ENCODE data around the gene PCDHGB1.
"Not testable (repeated sequence)": the region's sequence is repeated elsewhere in the genome, so short reads cannot be mapped to it uniquely, and the experiment has no call there.

PCDHGB1 gene

DNA sequence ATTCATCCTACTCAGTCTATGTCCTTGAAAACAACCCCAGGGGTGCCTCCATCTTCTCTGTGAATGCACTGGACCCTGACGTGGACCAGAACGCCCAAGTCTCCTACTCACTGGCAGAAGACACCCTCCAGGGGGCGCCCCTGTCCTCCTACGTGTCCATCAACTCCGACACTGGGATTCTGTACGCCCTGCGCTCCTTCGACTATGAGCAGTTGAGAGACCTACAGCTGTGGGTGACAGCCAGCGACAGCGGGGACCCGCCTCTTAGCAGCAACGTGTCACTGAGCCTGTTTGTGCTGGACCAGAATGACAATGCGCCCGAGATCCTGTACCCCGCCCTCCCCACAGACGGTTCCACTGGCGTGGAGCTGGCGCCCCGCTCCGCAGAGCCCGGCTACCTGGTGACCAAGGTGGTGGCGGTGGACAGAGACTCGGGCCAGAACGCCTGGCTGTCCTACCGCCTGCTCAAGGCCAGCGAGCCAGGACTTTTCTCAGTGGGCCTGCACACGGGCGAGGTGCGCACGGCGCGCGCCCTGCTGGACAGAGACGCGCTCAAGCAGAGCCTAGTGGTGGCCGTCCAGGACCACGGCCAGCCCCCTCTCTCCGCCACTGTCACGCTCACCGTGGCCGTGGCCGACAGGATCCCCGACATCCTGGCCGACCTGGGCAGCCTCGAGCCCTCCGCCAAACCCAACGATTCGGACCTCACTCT is 25.7 kb downstream of the PCDHGB1 start:
- not testable (repeated sequence) for H3K4me3 ChIP-seq, H3K27ac ChIP-seq

DNA sequence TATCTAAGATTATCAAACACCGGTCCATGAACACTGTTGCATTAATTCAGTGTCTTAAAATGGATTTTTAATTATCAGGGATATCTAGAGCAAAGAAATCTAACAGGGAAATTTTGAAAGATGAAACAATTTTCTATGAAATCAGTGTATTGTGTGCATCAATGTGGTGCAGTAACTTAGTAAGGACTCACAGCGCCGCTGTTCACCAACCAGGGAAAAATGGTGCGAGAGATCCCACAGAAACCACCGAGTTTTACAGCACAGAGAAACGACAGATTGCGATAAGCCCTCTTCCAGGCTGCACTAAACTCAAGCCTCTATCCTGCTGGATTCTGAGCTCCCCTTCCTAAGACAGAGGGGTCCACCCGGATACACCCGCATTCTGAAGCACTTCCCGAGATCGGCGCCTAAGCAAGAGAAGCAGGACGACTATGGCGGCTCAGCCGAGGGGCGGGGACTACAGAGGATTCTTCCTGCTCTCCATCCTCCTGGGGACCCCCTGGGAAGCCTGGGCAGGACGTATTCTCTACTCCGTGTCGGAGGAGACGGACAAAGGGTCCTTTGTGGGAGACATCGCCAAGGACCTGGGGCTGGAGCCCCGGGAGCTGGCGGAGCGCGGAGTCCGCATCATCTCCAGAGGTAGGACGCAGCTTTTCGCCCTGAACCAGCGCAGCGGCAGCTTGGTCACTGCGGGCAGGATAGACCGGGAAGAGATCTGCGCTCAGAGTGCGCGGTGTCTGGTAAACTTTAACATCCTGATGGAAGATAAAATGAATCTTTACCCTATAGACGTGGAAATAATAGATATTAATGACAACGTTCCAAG is 32.8 kb downstream of the PCDHGB1 start, which contains the start of gene PCDHGA7:
PCDHGA7 (plus strand) TSS at position 274 of the 826 bp plus-strand sequence; CDS start at position 432, 158 bp downstream.
- Histone ChIP-seq H3K4me3 (peak within 1 kb of the TSS in 4 of 7 experiments; percentile 10 to 30 (median 14)), H3K27ac (no peak within 1 kb of the TSS)

DNA sequence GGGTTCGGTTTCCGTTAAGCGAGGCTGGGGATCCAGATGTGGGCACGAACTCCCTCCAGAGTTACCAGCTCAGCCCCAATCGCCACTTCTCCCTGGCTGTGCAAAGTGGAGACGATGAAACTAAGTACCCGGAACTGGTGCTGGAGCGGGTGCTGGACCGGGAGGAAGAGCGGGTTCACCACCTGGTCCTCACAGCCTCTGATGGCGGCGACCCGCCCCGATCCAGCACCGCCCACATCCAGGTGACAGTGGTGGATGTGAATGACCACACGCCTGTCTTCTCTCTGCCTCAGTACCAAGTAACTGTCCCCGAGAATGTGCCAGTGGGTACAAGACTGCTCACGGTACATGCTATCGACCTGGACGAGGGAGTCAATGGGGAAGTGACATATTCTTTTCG is 33.4 kb downstream of the PCDHGB1 start:
- no peak overlapping the region for H3K27ac ChIP-seq
- H3K4me3 ChIP-seq = peak overlapping the region in 2 of 7 experiments; percentile 10 to 30

DNA sequence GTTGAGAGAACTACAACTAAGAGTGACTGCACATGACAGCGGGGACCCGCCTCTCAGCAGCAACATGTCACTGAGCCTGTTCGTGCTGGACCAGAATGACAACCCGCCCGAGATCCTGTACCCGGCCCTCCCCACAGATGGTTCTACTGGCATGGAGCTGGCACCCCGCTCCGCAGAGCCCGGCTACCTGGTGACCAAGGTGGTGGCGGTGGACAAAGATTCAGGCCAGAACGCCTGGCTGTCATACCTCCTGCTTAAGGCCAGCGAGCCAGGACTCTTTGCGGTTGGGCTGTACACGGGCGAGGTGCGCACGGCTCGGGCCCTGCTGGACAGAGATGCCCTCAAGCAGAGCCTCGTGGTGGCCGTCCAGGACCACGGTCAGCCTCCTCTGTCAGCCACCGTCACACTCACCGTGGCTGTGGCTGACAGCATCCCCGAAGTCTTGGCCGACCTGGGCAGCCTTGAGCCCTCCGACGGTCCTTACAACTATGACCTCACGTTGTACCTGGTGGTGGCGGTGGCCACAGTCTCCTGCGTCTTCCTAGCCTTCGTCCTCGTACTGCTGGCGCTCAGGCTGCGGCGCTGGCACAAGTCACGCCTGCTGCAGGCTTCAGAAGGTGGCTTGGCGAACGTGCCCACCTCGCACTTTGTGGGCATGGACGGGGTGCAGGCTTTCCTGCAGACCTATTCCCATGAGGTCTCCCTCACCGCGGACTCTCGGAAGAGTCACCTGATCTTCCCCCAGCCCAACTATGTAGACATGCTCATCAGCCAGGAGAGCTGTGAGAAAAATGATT is 34.8 kb downstream of the PCDHGB1 start:
- Histone ChIP-seq H3K27ac (no peak overlapping the region), H3K4me3 (no peak overlapping the region)

DNA sequence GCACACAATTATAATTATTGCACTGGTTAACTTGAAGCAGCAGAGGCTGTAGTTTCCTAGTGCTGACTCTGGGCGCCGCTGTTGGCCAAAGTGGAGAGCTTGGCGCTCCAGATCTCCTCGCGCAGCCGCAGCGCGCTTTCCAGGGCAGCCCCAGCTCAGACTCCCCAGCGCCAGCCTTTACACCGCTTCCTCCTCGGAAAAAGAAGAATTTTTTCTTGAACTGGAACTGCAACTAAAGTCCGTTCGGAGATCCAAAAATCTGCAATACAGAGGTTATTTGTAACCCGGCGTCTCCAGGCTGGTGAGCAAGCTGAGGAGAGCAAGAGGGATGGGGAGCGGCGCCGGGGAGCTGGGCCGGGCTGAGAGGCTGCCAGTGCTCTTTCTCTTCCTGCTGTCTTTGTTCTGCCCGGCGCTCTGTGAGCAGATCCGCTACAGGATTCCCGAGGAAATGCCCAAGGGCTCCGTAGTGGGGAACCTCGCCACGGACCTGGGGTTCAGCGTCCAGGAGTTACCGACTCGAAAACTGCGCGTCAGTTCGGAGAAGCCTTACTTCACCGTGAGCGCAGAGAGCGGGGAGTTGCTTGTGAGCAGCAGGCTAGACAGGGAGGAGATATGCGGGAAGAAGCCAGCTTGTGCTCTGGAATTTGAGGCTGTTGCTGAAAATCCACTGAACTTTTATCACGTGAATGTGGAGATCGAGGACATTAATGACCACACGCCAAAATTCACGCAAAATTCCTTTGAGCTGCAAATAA is 37.8 kb downstream of the PCDHGB1 start, which contains the start of gene PCDHGB4:
PCDHGB4 (plus strand) TSS at position 142 of the 755 bp plus-strand sequence; CDS start at position 329, 187 bp downstream.
- not testable (repeated sequence) for H3K4me3 ChIP-seq, H3K27ac ChIP-seq

DNA sequence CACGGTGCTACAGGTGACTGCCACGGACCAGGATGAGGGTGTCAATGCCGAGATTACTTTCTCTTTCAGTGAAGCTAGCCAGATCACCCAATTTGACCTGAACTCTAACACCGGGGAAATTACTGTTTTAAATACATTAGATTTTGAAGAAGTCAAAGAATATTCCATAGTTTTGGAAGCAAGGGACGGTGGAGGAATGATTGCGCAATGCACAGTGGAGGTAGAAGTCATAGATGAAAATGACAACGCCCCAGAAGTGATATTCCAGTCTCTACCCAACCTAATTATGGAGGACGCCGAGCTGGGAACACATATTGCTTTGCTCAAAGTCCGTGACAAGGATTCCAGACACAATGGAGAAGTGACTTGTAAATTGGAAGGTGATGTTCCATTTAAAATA is 38.8 kb downstream of the PCDHGB1 start:
- no peak overlapping the region for H3K4me3 ChIP-seq
- H3K27ac ChIP-seq = no peak overlapping the region

DNA sequence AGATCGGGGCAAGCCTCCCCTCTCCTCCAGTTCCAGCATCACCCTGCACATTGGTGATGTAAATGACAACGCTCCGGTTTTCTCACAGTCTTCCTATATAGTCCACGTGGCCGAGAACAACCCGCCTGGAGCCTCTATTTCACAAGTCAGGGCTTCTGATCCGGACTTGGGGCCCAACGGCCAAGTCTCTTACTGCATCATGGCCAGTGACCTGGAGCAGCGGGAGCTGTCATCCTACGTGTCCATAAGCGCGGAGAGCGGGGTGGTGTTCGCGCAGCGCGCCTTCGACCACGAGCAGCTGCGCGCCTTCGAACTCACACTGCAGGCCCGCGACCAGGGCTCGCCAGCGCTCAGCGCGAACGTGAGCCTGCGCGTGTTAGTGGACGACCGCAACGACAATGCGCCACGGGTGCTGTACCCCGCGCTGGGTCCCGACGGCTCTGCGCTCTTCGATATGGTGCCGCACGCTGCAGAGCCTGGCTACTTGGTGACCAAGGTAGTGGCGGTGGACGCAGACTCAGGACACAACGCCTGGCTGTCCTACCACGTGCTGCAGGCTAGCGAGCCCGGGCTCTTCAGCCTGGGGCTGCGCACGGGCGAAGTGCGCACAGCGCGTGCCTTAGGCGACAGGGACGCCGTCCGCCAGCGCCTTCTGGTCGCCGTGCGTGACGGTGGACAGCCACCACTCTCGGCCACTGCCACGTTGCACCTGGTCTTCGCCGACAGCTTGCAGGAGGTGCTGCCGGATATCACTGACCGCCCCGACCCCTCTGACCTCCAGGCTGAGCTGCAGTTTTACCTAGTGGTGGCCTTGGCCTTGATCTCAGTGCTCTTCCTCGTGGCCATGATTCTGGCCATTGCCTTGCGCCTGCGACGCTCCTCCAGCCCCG is 39.5 kb downstream of the PCDHGB1 start:
- H3K4me3 ChIP-seq = no peak overlapping the region
- H3K27ac ChIP-seq = no peak overlapping the region

DNA sequence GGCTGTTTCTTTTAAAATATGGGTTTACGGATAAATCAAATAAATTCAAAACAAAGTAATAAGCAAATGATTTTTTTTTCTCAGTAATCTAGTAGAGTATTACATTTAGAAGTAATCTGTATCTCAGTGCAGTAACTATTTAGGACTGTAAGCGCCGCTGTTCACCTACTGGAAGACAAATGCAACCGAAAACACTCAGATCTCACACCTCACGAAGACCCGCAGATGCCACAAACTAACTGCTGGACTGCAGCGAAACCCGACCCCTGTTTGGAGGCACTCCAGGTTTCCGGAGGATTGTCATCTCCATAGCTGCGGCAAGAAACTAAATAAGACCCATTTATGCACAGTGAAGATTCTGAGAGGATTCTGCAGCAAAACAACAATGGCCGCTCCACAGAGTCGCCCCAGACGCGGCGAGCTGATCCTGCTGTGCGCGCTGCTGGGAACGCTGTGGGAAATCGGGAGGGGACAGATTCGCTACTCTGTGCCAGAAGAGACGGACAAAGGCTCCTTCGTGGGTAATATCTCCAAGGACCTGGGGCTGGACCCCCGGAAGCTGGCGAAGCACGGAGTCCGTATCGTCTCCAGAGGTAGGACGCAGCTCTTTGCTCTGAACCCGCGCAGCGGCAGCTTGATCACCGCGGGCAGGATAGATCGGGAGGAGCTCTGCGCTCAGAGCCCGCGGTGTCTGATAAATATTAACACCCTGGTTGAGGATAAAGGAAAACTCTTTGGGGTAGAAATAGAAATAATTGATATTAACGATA is 42.7 kb downstream of the PCDHGB1 start, which contains the start of gene PCDHGA8:
PCDHGA8 (plus strand) TSS at position 205 of the 770 bp plus-strand sequence; CDS start at position 386, 181 bp downstream.
- Histone ChIP-seq H3K4me3 (no peak within 1 kb of the TSS), H3K27ac (no peak within 1 kb of the TSS)

GRCh38 chr5:141393267-141393666 is 43.4 kb downstream of the PCDHGB1 start:
- Histone ChIP-seq H3K4me3 (no peak overlapping the region), H3K27ac (no peak overlapping the region)

- not testable (repeated sequence) for H3K4me3 ChIP-seq, H3K27ac ChIP-seq
These were observed 44.7 kb downstream of the PCDHGB1 start for GRCh38 chr5:141394401-141395187.

GRCh38 chr5:141397756-141398551 is 48.1 kb downstream of the PCDHGB1 start, which contains the start of gene PCDHGB5:
TSS of gene PCDHGB5 (plus strand) at chr5:141397947. CDS start at chr5:141398128, 181 bp downstream.
- not testable (repeated sequence) for H3K27ac ChIP-seq
- peak within 1 kb of the TSS in 1 of 7 experiments; percentile 6 for H3K4me3 ChIP-seq

DNA sequence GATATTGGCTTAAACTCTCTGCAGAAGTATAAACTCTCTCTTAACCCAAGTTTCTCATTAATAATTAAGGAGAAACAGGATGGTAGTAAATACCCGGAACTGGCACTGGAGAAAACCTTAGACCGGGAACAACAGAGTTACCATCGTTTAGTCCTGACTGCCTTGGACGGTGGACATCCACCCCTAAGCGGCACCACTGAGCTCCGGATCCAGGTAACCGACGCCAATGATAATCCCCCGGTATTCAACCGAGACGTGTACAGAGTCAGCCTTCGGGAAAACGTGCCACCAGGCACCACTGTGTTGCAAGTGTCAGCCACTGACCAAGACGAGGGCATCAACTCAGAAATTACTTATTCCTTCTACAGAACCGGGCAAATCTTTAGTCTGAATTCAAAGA is 48.7 kb downstream of the PCDHGB1 start:
- H3K27ac ChIP-seq = no peak overlapping the region
- H3K4me3 ChIP-seq = no peak overlapping the region

- Histone ChIP-seq H3K4me3 (no peak overlapping the region), H3K27ac (no peak overlapping the region)
These were observed 49.8 kb downstream of the PCDHGB1 start for GRCh38 chr5:141399555-141400258.
